Measurements from ENCODE around the gene ANKRD17. TPM values are rescaled to one million over a fixed set of nuclear protein-coding genes. Genes with fewer than 3 reads are reported as not detected.

Gene ANKRD17
- total RNA-seq, 2 experiments from 2014 or later, result 50.6 to 57.5 TPM

DNA sequence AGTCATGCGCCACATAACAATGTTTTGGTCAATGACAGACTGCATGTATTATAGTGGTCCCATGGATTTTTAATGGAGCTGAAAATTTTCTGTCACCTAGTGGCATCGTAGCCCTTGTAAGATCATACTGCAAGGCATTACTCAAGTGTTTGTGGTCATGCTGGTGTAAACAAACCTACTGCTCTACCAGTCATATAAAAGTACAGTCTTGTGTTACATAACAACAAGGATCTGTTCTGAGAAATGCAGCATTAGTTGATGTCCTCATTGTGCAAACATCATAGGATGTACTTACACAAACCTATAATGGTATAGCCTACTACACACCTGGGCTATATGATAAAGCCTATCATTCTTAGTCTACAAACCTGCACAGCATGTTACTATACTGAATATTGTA lies 223.7 kb downstream of the ANKRD17 start:
- H3K4me3 Mint-ChIP-seq, result no peak overlapping the region
- no peaks in the 10 kb centered on the region for H3K27me3 Mint-ChIP-seq
- ATAC-seq (no peak), DNase-seq (no peak)
- H3K27ac Mint-ChIP-seq, result no peak overlapping the region
- H3K36me3 Mint-ChIP-seq, result peaks cover 5% of the 10 kb centered on the region
- CTCF ChIA-PET, result no interaction called here
- H3K9me3 Mint-ChIP-seq (ENCODE audit: low read depth), result peaks cover 11% of the 10 kb centered on the region
- H3K4me1 Mint-ChIP-seq, result peaks cover 10% of the 10 kb centered on the region

DNA sequence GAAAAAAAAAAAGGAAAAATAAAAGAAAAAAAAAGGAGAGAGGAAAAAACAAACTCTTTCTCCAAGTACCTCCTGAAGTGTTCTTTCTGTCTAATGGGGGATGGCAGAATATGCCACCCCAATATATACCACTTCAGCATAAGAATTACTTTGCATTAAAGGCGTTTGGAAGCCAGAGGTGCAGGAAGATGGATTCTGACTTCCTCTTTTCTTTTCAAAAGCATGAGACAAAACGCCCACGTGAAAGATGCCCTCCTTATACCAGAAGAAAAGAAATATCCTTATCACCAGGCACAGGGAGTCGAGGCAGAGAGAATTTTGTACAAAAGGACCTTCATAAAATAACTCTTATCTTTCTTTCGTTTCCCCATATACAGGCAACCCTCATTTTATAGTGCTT lies 230.0 kb downstream of the ANKRD17 start:
- no peak for ATAC-seq
- Mint-ChIP-seq H3K27me3 (peaks cover 5% of the 10 kb centered on the region), H3K4me1 (no peaks in the 10 kb centered on the region), H3K36me3 (no peaks in the 10 kb centered on the region), H3K27ac (no peak overlapping the region), H3K4me3 (no peak overlapping the region), H3K9me3 (ENCODE audit: low read depth) (no peaks in the 10 kb centered on the region)
- DNase-seq, result no peak
- CTCF ChIA-PET, result no interaction called here

Other genes with a start within 250 kb of the ANKRD17 start
- gene COX18, start 189.1 kb downstream of the ANKRD17 start, total RNA-seq, result 10 to 100 TPM; 13.2 to 15.5 TPM
- gene ALB, start 145.5 kb upstream of the ANKRD17 start, total RNA-seq, result not detected
- gene AFP, start 177.4 kb upstream of the ANKRD17 start, total RNA-seq, result not detected
- not detected for gene AFM, start 222.9 kb upstream of the ANKRD17 start, total RNA-seq

Measured in activated CD8-positive, alpha-beta memory T cell treated with anti-CD3 and anti-CD28 coated beads, Interleukin-2, amount 10 ng/mL, durations not matched to agents 7 days and 5 days (primary cell).